Epithelial cell of proximal tubule (primary cell): Measurements from ENCODE around the gene BABAM2. TPM values are rescaled to one million over a fixed set of nuclear protein-coding genes. Genes with fewer than 3 reads are reported as not detected.
"Not testable (repeated sequence)": the region's sequence is repeated elsewhere in the genome, so short reads cannot be mapped to it uniquely, and the experiment has no call there.

Experiments used
- DNase-seq: peaks from one replicate; pipeline ENCODE4 v3.0.0-alpha.2; 2011; ENCODE audit warnings: low read depth
- H3K4me3 ChIP-seq: 2 replicates; pipeline ENCODE4 v1.5.1; 2011; ENCODE audit warnings: low read depth, mild to moderate bottlenecking, low read length
- total RNA-seq: library from RNA; depleted of rRNA; stranded (reverse); fragments of >200 nt; gene quantifications from 2 replicates; pipeline ENCODE4 v1.2.3, GENCODE V29; 2015
- TF ChIP-seq, protein P1 (sequence below): conservative IDR thresholded peaks from 2 replicates; pipeline ENCODE4 v1.5.1; 2012; ENCODE audit warnings: low read depth, mild to moderate bottlenecking, low read length

Gene BABAM2
- total RNA-seq, 1 donor from 2014 or later = 23.6 TPM

DNA sequence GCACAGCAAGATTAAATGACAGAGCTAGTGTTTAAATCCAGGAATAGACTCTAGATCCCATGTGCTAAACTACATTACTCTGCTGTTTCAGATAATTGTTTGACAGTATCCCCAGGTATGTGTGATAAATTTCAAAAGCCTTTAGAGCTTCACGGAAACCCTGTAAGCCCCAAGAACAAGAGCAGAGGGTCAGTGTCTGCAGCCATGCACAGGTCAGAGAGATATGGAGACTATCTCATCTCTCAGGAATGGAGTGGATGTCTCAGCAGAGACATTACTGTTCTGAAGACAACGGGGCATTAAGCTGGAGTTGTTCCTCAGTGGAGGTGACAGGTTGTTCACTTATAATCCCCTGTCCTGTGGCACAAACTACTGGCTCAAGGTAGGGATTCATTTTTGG lies 363.0 kb downstream of the BABAM2 start:
- DNase-seq = no peak
- no peak overlapping the region for H3K4me3 ChIP-seq
- TF ChIP-seq, protein P1, sequence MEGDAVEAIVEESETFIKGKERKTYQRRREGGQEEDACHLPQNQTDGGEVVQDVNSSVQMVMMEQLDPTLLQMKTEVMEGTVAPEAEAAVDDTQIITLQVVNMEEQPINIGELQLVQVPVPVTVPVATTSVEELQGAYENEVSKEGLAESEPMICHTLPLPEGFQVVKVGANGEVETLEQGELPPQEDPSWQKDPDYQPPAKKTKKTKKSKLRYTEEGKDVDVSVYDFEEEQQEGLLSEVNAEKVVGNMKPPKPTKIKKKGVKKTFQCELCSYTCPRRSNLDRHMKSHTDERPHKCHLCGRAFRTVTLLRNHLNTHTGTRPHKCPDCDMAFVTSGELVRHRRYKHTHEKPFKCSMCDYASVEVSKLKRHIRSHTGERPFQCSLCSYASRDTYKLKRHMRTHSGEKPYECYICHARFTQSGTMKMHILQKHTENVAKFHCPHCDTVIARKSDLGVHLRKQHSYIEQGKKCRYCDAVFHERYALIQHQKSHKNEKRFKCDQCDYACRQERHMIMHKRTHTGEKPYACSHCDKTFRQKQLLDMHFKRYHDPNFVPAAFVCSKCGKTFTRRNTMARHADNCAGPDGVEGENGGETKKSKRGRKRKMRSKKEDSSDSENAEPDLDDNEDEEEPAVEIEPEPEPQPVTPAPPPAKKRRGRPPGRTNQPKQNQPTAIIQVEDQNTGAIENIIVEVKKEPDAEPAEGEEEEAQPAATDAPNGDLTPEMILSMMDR = no peak

DNA sequence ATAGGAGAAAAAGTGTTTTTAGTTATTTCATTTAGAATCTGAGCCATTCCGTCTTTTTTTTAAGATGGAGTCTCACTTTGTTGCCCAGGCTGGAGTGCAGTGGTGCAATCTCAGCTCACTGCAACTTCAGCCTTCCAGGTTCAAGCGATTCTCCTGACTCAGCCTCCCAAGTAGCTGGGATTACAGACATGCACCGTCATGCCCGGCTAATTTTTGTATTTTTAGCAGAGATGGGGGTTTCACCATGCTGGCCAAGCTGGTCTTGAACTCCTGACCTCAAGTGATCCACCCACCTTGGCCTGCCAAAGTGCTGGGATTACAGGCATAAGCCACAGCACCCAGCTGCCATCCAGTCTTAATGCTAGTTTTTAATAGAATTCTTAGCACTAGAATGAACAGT lies 364.7 kb downstream of the BABAM2 start:
- not testable (repeated sequence) for H3K4me3 ChIP-seq

DNA sequence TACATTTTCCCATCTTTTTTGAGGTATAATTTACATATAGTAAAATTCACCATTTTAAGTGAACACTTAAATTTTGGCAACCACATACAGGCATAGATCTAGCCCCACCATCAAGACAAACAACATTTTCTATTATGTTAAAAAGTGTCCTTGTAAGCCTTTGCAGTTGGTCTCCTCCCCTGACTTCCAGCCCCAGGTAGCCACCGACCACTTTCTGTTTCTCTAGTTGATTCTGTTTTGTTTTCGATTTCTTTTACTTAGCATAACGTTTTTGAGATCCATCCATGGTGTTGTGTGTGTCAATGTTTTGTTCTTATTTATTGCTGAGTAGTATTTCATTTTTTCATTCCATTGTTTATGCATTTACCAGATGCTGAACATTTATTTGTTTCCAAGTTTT lies 366.7 kb downstream of the BABAM2 start:
- H3K4me3 ChIP-seq = no peak overlapping the region
- TF ChIP-seq, protein P1 = no peak
- DNase-seq = no peak

More for the DNA sequence above, 364.7 kb downstream of the BABAM2 start:
- not testable (repeated sequence) for DNase-seq

DNA sequence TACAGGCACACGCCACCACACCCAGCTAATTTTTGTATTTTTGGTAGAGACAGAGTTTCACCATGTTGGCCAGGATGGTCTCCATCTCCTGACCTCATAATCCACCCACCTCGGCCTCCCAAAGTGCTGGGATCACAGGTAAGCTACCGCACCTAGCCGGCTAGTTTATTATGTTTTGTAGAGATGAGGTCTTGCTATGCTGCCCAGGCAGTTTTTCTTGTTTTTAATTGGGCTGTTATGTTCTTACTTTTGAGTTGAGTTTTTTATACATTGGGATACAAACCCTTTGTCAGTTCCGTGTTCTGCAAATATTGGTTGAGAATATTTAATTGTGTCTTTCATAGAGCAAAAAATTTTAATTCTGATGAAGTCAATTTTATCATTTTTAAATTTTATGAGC lies 368.7 kb downstream of the BABAM2 start:
- not testable (repeated sequence) for H3K4me3 ChIP-seq, DNase-seq

DNA sequence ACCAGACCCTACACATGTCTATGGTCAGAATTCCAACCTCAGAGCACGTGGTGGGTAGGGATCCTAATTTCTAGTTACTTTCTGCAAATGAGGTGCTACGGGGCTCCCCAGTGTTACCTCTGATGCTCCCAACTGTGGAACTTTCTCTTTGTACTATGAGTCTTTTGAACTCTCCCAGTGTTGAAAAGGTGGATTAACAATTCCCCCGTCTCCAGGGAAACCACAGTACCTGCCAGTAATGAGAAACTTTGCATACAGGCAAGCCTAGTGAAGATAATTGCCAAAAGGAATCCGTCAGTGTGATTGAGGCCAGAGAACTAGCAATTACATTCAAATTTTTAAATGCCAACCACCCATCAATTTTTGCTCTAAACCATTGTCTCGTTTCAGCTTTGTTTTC lies 373.2 kb downstream of the BABAM2 start:
- TF ChIP-seq, protein P1 = no peak
- no peak overlapping the region for H3K4me3 ChIP-seq
- DNase-seq = no peak

DNA sequence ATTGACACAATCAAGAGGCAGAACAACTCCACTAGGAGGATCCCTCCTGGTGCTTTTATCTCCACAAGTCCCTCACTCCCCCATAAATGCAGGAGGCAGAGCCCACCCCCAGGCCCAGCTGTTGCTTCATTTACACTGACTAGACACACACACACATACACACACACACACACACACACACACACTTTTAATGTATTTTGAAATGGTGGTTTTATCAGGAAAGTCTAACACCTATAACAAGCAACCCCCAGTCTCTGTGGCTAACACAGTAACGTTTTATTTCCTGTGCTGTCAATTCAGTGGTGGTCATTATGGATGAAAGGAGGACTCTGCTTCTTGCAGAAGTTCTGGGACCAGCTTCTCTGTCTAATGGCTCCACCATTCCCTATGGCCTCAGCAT lies 376.8 kb downstream of the BABAM2 start:
- TF ChIP-seq, protein P1 = no peak
- DNase-seq = no peak
- no peak overlapping the region for H3K4me3 ChIP-seq

DNA sequence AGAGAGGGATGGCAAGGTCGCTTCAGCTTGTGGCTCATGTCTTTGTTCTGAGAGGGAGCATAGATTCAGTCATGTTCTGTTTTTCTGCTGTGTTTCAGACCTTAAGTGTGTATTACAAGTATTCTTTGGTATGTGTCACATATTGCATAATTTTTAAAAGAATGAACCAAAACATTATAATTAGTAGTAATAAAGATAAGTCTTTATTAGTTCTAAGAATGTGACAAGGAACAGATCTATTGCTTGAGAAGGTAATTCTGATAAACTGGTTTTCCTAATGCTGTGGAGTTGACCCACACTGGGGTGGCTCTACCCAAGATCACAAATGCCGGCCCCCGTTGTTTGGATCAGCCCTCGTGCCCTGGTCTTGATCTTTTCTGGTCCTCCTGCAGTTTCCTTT lies 377.9 kb downstream of the BABAM2 start:
- TF ChIP-seq, protein P1 = no peak
- H3K4me3 ChIP-seq = no peak overlapping the region
- no peak for DNase-seq

DNA sequence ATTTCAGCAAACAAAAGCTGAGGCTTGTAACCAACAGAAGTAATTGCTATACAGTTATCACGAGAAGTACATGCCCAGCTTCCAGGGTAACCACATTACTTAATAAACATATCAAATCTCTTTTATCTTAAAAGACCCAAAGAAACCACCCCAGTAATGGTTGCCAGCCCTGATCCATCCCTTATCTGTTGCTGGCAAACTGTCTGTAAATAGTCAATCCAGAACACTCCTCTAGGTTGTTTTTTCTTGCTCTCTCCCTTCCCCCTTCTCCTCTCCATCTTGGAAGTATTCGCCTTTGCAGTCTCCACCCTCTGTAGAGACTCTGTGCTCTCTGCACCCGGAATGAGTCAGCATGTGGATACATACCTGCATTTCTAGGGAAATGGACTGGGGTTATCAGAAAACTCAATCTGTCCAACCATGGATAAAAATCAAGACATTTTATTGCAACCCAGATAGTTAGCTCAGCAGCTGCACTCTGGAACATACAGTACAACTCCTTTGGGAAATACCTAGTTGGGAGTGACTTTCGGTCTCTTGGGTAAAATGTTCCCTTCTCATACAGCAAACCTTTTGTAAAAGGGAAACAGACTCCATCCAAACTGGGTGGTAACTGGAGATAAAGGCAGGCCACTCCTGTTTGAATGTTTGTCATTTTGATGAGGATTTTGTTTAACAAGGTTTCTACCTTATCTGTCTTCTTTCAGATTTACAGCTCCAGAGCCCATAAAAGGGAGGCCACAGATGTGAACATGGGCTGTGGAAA lies 378.7 kb downstream of the BABAM2 start:
- TF ChIP-seq, protein P1 = no peak
- H3K4me3 ChIP-seq = no peak overlapping the region
- DNase-seq = peak; percentile 47
